Endothelial cell of umbilical vein (primary cell): Measurements from ENCODE around the gene FGA. TPM values are rescaled to one million over a fixed set of nuclear protein-coding genes. Genes with fewer than 3 reads are reported as not detected.

Source experiments
- BruUV-seq: library from RNA; stranded (reverse); fragments of 400-500 nt; replicated peaks from 2 replicates; lab custom pipeline; 2021; lab: Mats Ljungman, UMichigan
- CTCF ChIA-PET: fragments of 300-600, 350-600 bp; sonication (Branson Sonifier 250); formaldehyde crosslinking; loops from one replicate; lab custom pipeline; 2021; ENCODE audit warnings: antibody characterized with exemption, inconsistent platforms; lab: Charles Lee
- POLR2A ChIA-PET: fragments of 300-600, 350-600 bp; sonication (Branson Sonifier 250); formaldehyde crosslinking; loops from one replicate; lab custom pipeline; 2021; ENCODE audit warnings: antibody characterized with exemption, inconsistent platforms; lab: Charles Lee
- DNase-seq: peaks from one replicate; pipeline ENCODE4 v3.0.0-alpha.2; 2011; ENCODE audit warnings: low read depth, low spot score
- FAIRE-seq: peaks from 2 replicates; lab custom pipeline; 2011; peaks lifted over from hg19 to GRCh38; lab: Jason Lieb, UNC
- H2AFZ ChIP-seq: 2 replicates; pipeline ENCODE4 v1.6.0; 2012; ENCODE audit warnings: low read depth, low read length, control low read depth, inconsistent platforms
- H3K27ac ChIP-seq: 2 replicates; pipeline ENCODE4 v1.5.1; 2011; ENCODE audit warnings: low read depth, mild to moderate bottlenecking, control low read depth, low read length, moderate library complexity; ENCODE audit not compliant: insufficient read depth
- H3K27me3 ChIP-seq, 2 experiments: 2 replicates each; pipeline versions ENCODE4 v1.6.0 to v1.6.1; 2011; ENCODE audit warnings: low read length in 2 of 2, mixed read lengths in 1 of 2; ENCODE audit not compliant: control insufficient read depth in 2 of 2, insufficient read depth in 2 of 2
- H3K36me3 ChIP-seq, 2 experiments: 2 replicates in 1 of 2; 3 replicates in 1 of 2; pipeline ENCODE4 v1.5.1; 2011; ENCODE audit warnings: low read length in 2 of 2, mild to moderate bottlenecking in 1 of 2, moderate library complexity in 1 of 2; ENCODE audit not compliant: control insufficient read depth in 2 of 2, insufficient read depth in 2 of 2; ENCODE audit errors: extremely low read depth in 1 of 2
- H3K4me1 ChIP-seq: 3 replicates; pipeline ENCODE4 v1.5.1; 2011; ENCODE audit warnings: mild to moderate bottlenecking, low read length; ENCODE audit not compliant: control insufficient read depth, insufficient read depth; ENCODE audit errors: extremely low read depth
- H3K4me2 ChIP-seq: 2 replicates; pipeline ENCODE4 v1.6.1; 2011; ENCODE audit warnings: low read length, control low read depth, mixed read lengths; ENCODE audit not compliant: insufficient read depth
- H3K4me3 ChIP-seq, 3 experiments: fragments of 200-600 bp in 1 of 3; sonication (generic), shearing (Covaris generic) in 1 of 3; replicated peaks in 1 of 3; 2 replicates each; pipeline ENCODE4 v1.5.1; 2011 to 2016; ENCODE audit warnings: control low read depth in 3 of 3, low read length in 3 of 3, mild to moderate bottlenecking in 2 of 3, inconsistent platforms in 1 of 3, low read depth in 1 of 3, moderate library complexity in 1 of 3; ENCODE audit not compliant: insufficient read depth in 1 of 3
- H3K79me2 ChIP-seq: 2 replicates; pipeline ENCODE4 v1.6.0; 2012; ENCODE audit warnings: low read length, inconsistent platforms; ENCODE audit not compliant: control insufficient read depth, insufficient read depth
- H3K9ac ChIP-seq: replicated peaks from 2 replicates; pipeline ENCODE3; 2011; ENCODE audit warnings: low read length, control low read depth; ENCODE audit not compliant: insufficient read depth; ENCODE audit errors: extremely low read depth
- H3K9me1 ChIP-seq: replicated peaks from 3 replicates; pipeline ENCODE4 v1.6.0; 2011; ENCODE audit warnings: mild to moderate bottlenecking, low read length; ENCODE audit not compliant: control insufficient read depth, insufficient read depth; ENCODE audit errors: extremely low read depth
- H3K9me3 ChIP-seq: replicated peaks from 2 replicates; pipeline ENCODE4 v1.5.1; 2012; ENCODE audit warnings: low read length, inconsistent platforms; ENCODE audit not compliant: control insufficient read depth, insufficient read depth
- H4K20me1 ChIP-seq: replicated peaks from 2 replicates; pipeline ENCODE3; 2011; ENCODE audit warnings: mild to moderate bottlenecking, low read length; ENCODE audit not compliant: control insufficient read depth, insufficient read depth; ENCODE audit errors: extremely low read depth
- CTCF ChIP-seq, 2 donors: IDR thresholded peaks; 1 replicate in 1 of 2; 2 replicates in 1 of 2; pipeline ENCODE4 v1.5.1; 2011; ENCODE audit warnings: low read length in 2 of 2, mild to moderate bottlenecking in 2 of 2, moderate library complexity in 2 of 2, control low read depth in 1 of 2, inconsistent platforms in 1 of 2, low read depth in 1 of 2; ENCODE audit not compliant: insufficient read depth in 1 of 2; ENCODE audit errors: extremely low read depth in 1 of 2
- EZH2 ChIP-seq: IDR thresholded peaks from 2 replicates; pipeline ENCODE4 v1.6.1; 2012; ENCODE audit warnings: borderline replicate concordance, low read depth, mild to moderate bottlenecking, moderate library complexity, low read length, inconsistent platforms; ENCODE audit not compliant: severe bottlenecking
- FOS ChIP-seq: IDR thresholded peaks from 2 replicates; pipeline ENCODE4 v1.6.1; 2011; ENCODE audit warnings: mild to moderate bottlenecking, low read length, moderate library complexity, borderline replicate concordance; ENCODE audit not compliant: insufficient read depth
- GATA2 ChIP-seq: IDR thresholded peaks from 2 replicates; pipeline ENCODE4 v1.7.0; 2011; ENCODE audit warnings: low read depth, mild to moderate bottlenecking, moderate library complexity, mixed read lengths, low read length; ENCODE audit not compliant: insufficient read length, insufficient read depth
- JUN ChIP-seq: IDR thresholded peaks from 2 replicates; pipeline ENCODE4 v1.6.1; 2011; ENCODE audit warnings: borderline replicate concordance, low read depth; ENCODE audit not compliant: insufficient read length, insufficient read depth
- MAX ChIP-seq: IDR thresholded peaks from 2 replicates; pipeline ENCODE4 v1.6.1; 2011; ENCODE audit not compliant: insufficient read depth, insufficient read length
- MYC ChIP-seq: IDR thresholded peaks from one replicate; pipeline ENCODE4 v1.6.1; 2011; ENCODE audit warnings: mild to moderate bottlenecking, low read depth, low read length
- POLR2A ChIP-seq: IDR thresholded peaks from 2 replicates; pipeline ENCODE4 v1.6.1; 2012; ENCODE audit warnings: low read depth, mild to moderate bottlenecking, control low read depth, low read length
- POLR2AphosphoS5 ChIP-seq: IDR thresholded peaks from 2 replicates; pipeline ENCODE4 v1.6.1; 2012; ENCODE audit warnings: low read depth, mild to moderate bottlenecking, control low read depth, low read length, moderate library complexity; ENCODE audit not compliant: insufficient read depth
- dilution Hi-C: fragments of 300-500 bp; cut with MboI; formaldehyde crosslinking; loops from one replicate; pipeline ENCODE4 v1.15.0; 2019; ENCODE audit warnings: low sequenced_read_pairs; ENCODE audit not compliant: extremely low pct_ligation_motif_present
- intact Hi-C: fragments of 100-400 bp; cut with micrococcal nuclease; formaldehyde crosslinking; loops from one replicate; pipeline ENCODE4 v1.10.0; 2022
- polyA plus RNA-seq, 4 experiments: library from polyadenylated mRNA; depleted of rRNA in 3 of 4; stranded (reverse) in 3 of 4; unstranded in 1 of 4; fragments of >200 nt; gene quantifications; 2 replicates each; pipeline versions ENCODE4 v1.2.1 to v1.2.3, GENCODE V29; 2011 to 2012; ENCODE audit warnings: missing spikeins in 1 of 4
- total RNA-seq: library from RNA; stranded (reverse); gene quantifications from 2 replicates; pipeline ENCODE4 v1.2.3, GENCODE V29; 2021

The FGA gene
- total and polyA plus RNA-seq, 2 donors (not counting 3 experiments of a cell fraction or from before 2014, with no cell fraction given): not detected

DNA sequence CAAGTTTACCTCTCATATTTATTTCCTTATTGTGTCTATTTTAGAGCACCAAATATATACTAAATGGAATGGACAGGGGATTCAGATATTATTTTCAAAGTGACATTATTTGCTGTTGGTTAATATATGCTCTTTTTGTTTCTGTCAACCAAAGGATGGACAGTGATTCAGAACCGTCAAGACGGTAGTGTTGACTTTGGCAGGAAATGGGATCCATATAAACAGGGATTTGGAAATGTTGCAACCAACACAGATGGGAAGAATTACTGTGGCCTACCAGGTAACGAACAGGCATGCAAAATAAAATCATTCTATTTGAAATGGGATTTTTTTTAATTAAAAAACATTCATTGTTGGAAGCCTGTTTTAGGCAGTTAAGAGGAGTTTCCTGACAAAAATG lies 21.5 kb downstream of the FGA start:
- Histone ChIP-seq H3K79me2 (no peaks in the 10 kb centered on the region), H2AFZ (no peak overlapping the region), H3K9ac (no peak overlapping the region), H3K4me3 (no peak overlapping the region), H3K4me2 (no peak overlapping the region), H3K27me3 (peaks cover 0 to 2% of the 10 kb centered on the region in 2 experiments), H3K4me1 (no peaks in the 10 kb centered on the region), H3K27ac (no peak overlapping the region), H3K9me3 (no peaks in the 10 kb centered on the region), H3K9me1 (no peaks in the 10 kb centered on the region), H3K36me3 (no peaks in the 10 kb centered on the region), H4K20me1 (no peaks in the 10 kb centered on the region)
- intact Hi-C loops (no loop called here), dilution Hi-C loops (no loop called here)
- ChIA-PET CTCF (interaction anchor here (0.8 to 2.7 kb wide), 3 partner anchors 10 to 68 kb away, joined by 3 to 15 read pairs (median 8); no protein-coding TSS in a partner anchor), POLR2A (no interaction called here)
- TF ChIP-seq EZH2 (no peak), POLR2AphosphoS5 (no peak), GATA2 (no peak), MYC (no peak), POLR2A (no peak), MAX (no peak), JUN (no peak), FOS (no peak)
- BruUV-seq: no TSS peak
- DNase-seq: no peak
- no peak for FAIRE-seq

- ChIA-PET POLR2A (no interaction called here), CTCF (interaction anchor here (2.7 kb wide), 1 partner anchor 52 kb away, joined by 15 read pairs; no protein-coding TSS in a partner anchor)
- no peak overlapping the region for H3K9ac ChIP-seq
- peaks cover 0 to 6% of the 10 kb centered on the region in 2 experiments for H3K27me3 ChIP-seq
- no TSS peak for BruUV-seq
- dilution Hi-C loops: no loop called here
- intact Hi-C loops: no loop called here
- DNase-seq (no peak), FAIRE-seq (no peak)
- no peaks in the 10 kb centered on the region for H4K20me1 ChIP-seq
- no peak overlapping the region for H3K4me2 ChIP-seq
- no peaks in the 10 kb centered on the region for H3K36me3 ChIP-seq
- H3K4me1 ChIP-seq: no peaks in the 10 kb centered on the region
- H3K79me2 ChIP-seq: no peaks in the 10 kb centered on the region
- H2AFZ ChIP-seq: no peak overlapping the region
- TF ChIP-seq MAX (no peak), POLR2AphosphoS5 (no peak), CTCF (IDR thresholded peaks at IDR 0.05; ENCODE audit: extremely low read depth in 1 of 2, insufficient read depth in 1 of 2, low read depth in 1 of 2, low read length in 2 of 2) (no peak), JUN (no peak), POLR2A (no peak), EZH2 (no peak), GATA2 (no peak), FOS (no peak), MYC (no peak)
- H3K9me1 ChIP-seq: no peaks in the 10 kb centered on the region
- no peak overlapping the region for H3K27ac ChIP-seq
- no peaks in the 10 kb centered on the region for H3K9me3 ChIP-seq
- H3K4me3 ChIP-seq: no peak overlapping the region
Measured at GRCh38 chr4:154566639-154567204, 23.8 kb downstream of the FGA start.
